Measurements from ENCODE around the gene PIP5KL1. TPM values are rescaled to one million over a fixed set of nuclear protein-coding genes. Genes with fewer than 3 reads are reported as not detected.

Gene PIP5KL1
- total RNA-seq, 4 donors from 2014 or later: 4.6 TPM; not detected in 3

- H3K27ac ChIP-seq: peak overlapping the region; percentile 94 to 98 (median 98)
- 9 to 38% methylated on average over 2 to 12 of the region's 12 CpGs for WGBS, 2 donors (ENCODE audit: low coverage in 1 of 2)
- DNase-seq: peak; percentile 71
- intact Hi-C loops (cut with DNase I; ENCODE audit: low total_unique reads) (no loop called here), in situ Hi-C loops (cut with MboI; ENCODE audit: low pct_ligation_motif_present in 1 of 4, low pct_unique_long_range_greater_than_20kb in 1 of 4, low sequenced_read_pairs in 3 of 4) (no loop called here)
- H3K4me3 ChIP-seq: peak overlapping the region; percentile 74 to 91 (median 90)
- no peak for TF ChIP-seq POLR2AphosphoS5 (IDR thresholded peaks at IDR 0.05)
- TF ChIP-seq EP300 (IDR thresholded peaks at IDR 0.05; ENCODE audit: low read depth): no peak
- TF ChIP-seq POLR2A (IDR thresholded peaks at IDR 0.05): no peak
- peak in 3 of 5 experiments; percentile 4 to 31 (median 21) for TF ChIP-seq CTCF (IDR thresholded peaks at IDR 0.05)
- H3K27me3 ChIP-seq: no peaks in the 10 kb centered on the region
- peaks cover 48 to 70% (median 67%) of the 10 kb centered on the region in 4 donors for H3K4me1 ChIP-seq
- no peaks in the 10 kb centered on the region for H3K36me3 ChIP-seq
- H3K9me3 ChIP-seq: no peaks in the 10 kb centered on the region
Measured at GRCh38 chr9:127977884-127978647, 47.5 kb upstream of the PIP5KL1 start.

- H3K4me3 ChIP-seq: peak overlapping the region; percentile 12 to 91 (median 82)
- no peaks in the 10 kb centered on the region for H3K36me3 ChIP-seq
- WGBS, 2 donors (ENCODE audit: low coverage in 1 of 2): 36% methylated on average over 7 of the region's 7 CpGs; no CpG with 5 or more reads in 1 of the 2 donors
- DNase-seq: peak; percentile 71
- H3K27me3 ChIP-seq: no peaks in the 10 kb centered on the region
- H3K27ac ChIP-seq: peak overlapping the region; percentile 94 to 98 (median 98)
- H3K9me3 ChIP-seq: no peaks in the 10 kb centered on the region
- in situ Hi-C loops (cut with MboI; ENCODE audit: low pct_ligation_motif_present in 1 of 4, low pct_unique_long_range_greater_than_20kb in 1 of 4, low sequenced_read_pairs in 3 of 4): no loop called here
- intact Hi-C loops (cut with DNase I; ENCODE audit: low total_unique reads): no loop called here
- peak in 1 of 5 experiments; percentile 16 for TF ChIP-seq CTCF (IDR thresholded peaks at IDR 0.05)
- peak; percentile 39 to 77 (median 68) for TF ChIP-seq POLR2AphosphoS5 (IDR thresholded peaks at IDR 0.05)
- TF ChIP-seq EP300 (IDR thresholded peaks at IDR 0.05; ENCODE audit: low read depth): no peak
- TF ChIP-seq POLR2A (IDR thresholded peaks at IDR 0.05): peak; percentile 66
- peaks cover 56 to 78% (median 75%) of the 10 kb centered on the region in 4 donors for H3K4me1 ChIP-seq
Measured at GRCh38 chr9:127977009-127977883, 46.7 kb upstream of the PIP5KL1 start.

- intact Hi-C loops (cut with DNase I; ENCODE audit: low total_unique reads): no loop called here
- peaks cover 59 to 80% (median 78%) of the 10 kb centered on the region in 4 donors for H3K4me1 ChIP-seq
- no peaks in the 10 kb centered on the region for H3K27me3 ChIP-seq
- in situ Hi-C loops (cut with MboI; ENCODE audit: low pct_ligation_motif_present in 1 of 4, low pct_unique_long_range_greater_than_20kb in 1 of 4, low sequenced_read_pairs in 3 of 4): no loop called here
- WGBS, 2 donors (ENCODE audit: low coverage in 1 of 2): 35% methylated on average over 5 of the region's 6 CpGs; no CpG with 5 or more reads in 1 of the 2 donors
- DNase-seq: peak; percentile 77
- no peak for TF ChIP-seq EP300 (IDR thresholded peaks at IDR 0.05; ENCODE audit: low read depth)
- no peak for TF ChIP-seq CTCF (IDR thresholded peaks at IDR 0.05)
- TF ChIP-seq POLR2AphosphoS5 (IDR thresholded peaks at IDR 0.05): peak; percentile 18 to 64 (median 32)
- H3K27ac ChIP-seq: peak overlapping the region; percentile 94 to 98 (median 98)
- H3K9me3 ChIP-seq: no peaks in the 10 kb centered on the region
- peak overlapping the region in 3 of 4 donors; percentile 74 to 91 (median 91) for H3K4me3 ChIP-seq
- H3K36me3 ChIP-seq: no peaks in the 10 kb centered on the region
Measured at GRCh38 chr9:127976498-127976897, 45.9 kb upstream of the PIP5KL1 start.
